GM18519 (cell line): ENCODE measurements around the gene MYO10.
"Not testable (repeated sequence)": the region's sequence is repeated elsewhere in the genome, so short reads cannot be mapped to it uniquely, and the experiment has no call there.

Experiments
- ATAC-seq: cut with Tn5 transposase; IDR thresholded peaks from one replicate; pipeline ENCODE4 v1.9.1; 2021; ENCODE audit warnings: mild to moderate bottlenecking, moderate library complexity; ENCODE audit not compliant: unreplicated experiment, low FRiP score

Gene MYO10

GRCh38 chr5:16659536-16659935 is 276.6 kb downstream of the MYO10 start:
- ATAC-seq, result no peak

DNA sequence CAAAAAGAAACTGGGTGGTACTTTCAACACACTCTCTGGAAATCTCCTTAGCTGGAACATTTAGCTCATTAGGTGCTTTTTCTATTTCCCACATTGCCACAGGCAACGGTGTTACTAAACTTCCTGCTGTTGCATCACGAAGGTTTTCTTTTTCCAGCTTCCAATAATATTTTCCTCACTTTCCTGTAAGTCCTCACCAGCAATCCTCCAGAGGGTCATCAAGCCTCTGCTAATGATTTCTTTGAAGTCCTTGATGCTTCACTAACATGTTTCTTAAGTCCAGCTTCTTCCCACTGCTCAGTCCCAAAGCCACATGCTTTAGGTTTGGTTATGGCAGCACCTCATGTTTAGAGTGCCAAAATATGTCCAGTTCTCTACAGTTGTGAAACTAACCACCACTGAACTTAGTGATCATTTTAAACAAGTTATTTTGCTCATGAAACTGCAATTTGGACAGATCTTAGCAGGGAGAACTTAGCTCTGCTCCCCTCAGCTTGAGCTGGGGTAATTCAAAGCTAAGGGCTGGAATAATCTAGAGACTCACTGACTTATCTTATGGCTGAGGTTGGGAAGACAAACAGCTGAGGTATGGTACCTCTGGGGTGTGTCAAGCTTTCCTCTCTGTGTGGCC is 279.4 kb downstream of the MYO10 start:
- ATAC-seq, result no peak

- no peak for ATAC-seq
Observed at GRCh38 chr5:16654647-16655334, 281.3 kb downstream of the MYO10 start.

GRCh38 chr5:16648739-16649138 is 287.3 kb downstream of the MYO10 start:
- ATAC-seq, result not testable (repeated sequence)

- no peak for ATAC-seq
Observed at GRCh38 chr5:16644301-16644889, 291.7 kb downstream of the MYO10 start.

DNA sequence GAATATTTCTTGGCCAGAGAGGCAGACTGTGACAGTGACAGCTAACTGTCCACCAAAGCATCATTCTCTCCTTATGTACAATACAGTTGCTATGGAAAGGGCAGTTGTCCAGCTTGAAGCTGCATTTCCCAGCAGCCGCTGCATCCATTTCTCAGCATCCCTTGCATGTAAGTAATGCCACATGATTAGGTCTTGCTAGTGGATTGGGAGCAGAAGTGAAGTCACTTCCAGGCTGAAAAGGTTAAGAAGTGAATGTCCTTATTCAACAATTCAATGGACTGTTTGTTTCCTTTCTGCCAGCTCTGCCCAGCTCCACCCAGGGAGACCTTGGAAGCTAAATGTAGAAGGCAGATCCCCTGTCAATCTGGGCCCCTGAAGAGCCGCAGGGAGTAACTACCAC is 293.2 kb downstream of the MYO10 start:
- ATAC-seq, result no peak

- ATAC-seq, result no peak
Observed at GRCh38 chr5:16639206-16639605, 296.9 kb downstream of the MYO10 start.

DNA sequence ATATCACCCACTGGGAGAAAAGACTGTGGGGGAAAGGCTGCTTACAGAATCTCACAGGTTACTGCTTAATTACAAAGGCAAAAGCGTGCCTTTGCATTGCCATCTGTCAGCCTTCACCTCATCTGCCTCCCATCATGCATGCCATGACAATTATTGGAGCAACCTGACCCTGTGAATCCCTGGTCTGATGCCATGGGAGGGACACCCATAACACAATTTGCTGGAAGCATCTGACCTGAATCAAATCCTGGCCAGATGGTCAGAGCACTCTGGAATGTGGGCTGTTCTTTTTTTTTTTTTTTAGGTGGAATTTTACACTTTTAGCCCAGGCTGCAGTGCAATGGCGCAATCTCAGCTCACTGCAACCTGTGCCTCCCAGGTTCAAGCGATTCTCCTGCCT is 307.7 kb downstream of the MYO10 start:
- ATAC-seq, result no peak

GRCh38 chr5:16626696-16627264 is 309.3 kb downstream of the MYO10 start:
- ATAC-seq, result peak; percentile 93

GRCh38 chr5:16625096-16625495 is 311.0 kb downstream of the MYO10 start:
- ATAC-seq, result no peak

DNA sequence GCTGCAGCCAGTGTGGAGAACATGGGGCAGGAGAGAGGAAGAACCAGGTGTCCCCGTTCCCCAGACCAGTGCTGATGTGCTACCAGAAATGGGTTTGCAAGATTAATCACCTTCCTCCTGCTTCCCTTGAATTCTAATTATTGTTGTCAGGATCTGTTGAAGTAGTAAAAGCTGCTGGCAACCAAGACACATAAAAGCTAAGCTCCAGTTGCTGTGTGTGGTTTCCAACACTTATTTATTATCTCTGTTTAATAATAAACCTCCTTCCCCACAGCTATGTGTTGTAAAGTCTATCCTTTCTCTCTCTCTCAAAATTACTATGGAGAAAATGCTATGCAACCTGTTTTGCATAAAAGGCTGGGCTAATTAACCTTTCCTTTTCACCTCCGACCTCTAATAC is 317.0 kb downstream of the MYO10 start:
- no peak for ATAC-seq

- ATAC-seq, result no peak
Observed at GRCh38 chr5:16618138-16618897, 317.8 kb downstream of the MYO10 start.

DNA sequence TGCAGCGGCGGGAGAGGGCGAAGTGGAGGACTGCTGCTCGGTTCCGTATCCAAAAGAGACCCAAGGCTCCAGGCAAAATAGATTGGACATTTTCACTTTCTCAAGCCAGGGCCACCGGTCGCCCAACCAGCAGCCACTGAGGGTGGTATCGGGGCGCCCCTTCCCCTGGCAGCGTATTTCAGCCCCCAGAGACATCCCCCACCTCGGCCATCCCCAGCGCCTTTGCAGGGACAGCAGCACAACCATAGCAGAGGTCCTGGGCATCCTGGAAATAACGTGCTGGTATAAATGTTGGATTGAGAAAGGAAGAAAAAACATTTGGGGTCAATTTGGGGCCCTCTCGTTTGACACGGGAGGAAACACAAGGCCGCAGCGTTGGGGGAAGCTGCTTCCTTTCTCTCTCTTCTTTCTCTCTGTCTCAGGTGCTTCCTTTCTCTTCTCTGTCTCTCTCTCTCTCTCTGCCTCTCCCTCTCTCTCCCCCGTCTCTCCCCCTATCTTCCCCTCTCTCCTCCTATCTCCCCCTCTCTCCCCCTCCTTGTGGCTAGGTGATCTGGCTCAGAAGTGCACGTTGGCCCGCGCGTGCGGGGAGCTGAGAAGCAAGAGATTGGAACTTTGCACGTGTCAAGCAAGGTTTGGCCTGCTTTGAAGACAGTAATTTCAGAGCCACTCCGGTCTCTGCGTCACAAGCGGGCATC is 318.7 kb downstream of the MYO10 start:
- no peak for ATAC-seq

GRCh38 chr5:16616536-16617273 is 319.4 kb downstream of the MYO10 start, which contains the start of gene RETREG1:
TSS of gene RETREG1 (minus strand) at chr5:16616997. CDS start at chr5:16616971, 26 bp downstream.
- ATAC-seq, result peak; percentile 77

GRCh38 chr5:16615741-16616535 is 320.1 kb downstream of the MYO10 start:
- ATAC-seq, result no peak

DNA sequence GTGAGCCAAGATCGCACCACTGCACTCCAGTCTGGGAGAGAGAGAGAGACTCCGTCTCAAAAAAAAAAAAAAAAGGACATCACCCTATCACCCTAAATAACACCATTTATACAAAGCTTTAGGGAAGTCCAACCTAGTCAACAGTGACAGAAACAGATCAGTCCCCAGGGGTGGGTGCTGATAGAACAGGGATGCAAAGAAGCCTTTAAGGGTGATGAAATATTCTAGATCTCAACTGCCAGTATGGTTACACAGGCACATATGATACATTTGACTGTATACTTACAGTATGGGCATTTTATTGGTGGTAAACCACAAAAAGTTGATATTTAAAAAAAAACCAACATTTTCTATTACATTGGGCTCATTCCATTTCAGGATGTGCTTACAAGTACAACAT is 324.1 kb downstream of the MYO10 start:
- no peak for ATAC-seq
